ENCODE results near the gene TFB1M.
A peak's percentile ranks its signal among the peaks of the same experiment; 100 is the strongest.
"Not testable (repeated sequence)": the region's sequence is repeated elsewhere in the genome, so short reads cannot be mapped to it uniquely, and the experiment has no call there.

The TFB1M gene

GRCh38 chr6:155232848-155233247, 81.4 kb downstream of the TFB1M start:
- DNase-seq = no peak

DNA sequence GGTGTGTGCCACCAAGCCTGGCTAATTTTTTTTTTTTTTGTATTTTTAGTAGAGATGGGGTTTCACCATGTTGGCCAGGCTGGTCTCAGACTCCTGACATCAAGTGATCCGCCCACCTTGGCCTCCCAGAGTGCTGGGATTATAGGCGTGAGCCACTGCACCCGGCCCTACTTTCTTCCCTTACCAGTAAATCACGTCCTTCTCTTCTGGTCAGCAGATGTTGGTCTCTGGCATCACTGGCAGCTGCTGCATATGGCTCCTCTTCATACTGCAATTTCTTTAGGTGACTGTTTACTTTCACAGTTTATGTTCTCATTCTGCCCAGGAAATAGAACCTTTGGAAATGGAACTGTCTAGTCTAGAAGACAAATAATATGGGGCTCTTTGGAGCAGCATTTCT, 83.3 kb downstream of the TFB1M start:
- not testable (repeated sequence) for DNase-seq

GRCh38 chr6:155228546-155229166, 85.6 kb downstream of the TFB1M start:
- no peak for DNase-seq

DNA sequence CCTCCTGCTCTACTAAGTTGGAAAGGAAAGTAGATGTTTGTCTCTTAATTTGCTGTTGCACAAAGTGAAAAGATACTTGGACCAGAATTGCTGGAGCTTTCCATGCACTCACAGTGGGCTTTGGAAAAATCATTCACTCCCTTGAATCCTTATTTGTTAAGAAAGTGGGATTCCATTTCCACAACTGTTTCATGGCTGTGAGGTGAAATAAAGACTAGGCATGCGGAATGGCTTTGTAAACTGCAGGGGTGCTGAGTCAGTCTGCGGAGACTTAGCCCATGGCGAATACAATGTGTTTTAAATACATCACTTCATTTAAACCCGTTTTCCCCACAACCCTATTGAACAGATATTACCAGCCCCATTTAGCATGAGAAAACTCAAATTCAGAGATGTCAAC, 87.2 kb downstream of the TFB1M start:
- DNase-seq = no peak

DNA sequence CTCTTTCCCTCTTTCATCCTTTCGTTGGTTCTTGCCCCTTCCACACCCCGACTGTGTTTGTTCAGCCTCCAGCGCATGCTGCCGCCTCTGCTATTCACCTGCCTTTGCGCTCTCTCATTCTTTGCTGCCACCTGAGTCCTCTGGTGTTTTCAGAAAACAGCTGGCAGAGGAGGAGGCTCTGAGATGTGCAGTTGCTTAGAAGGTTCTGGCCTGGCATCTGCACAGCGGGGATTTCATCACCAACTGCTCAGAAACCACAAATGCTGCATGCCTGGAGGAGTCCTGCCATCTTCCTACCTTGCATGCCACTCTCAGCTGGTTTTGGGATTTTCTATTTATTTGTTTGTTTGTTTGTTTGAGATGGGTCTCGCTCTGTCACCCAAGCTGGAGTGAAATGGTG, 89.7 kb downstream of the TFB1M start:
- no peak for DNase-seq

DNA sequence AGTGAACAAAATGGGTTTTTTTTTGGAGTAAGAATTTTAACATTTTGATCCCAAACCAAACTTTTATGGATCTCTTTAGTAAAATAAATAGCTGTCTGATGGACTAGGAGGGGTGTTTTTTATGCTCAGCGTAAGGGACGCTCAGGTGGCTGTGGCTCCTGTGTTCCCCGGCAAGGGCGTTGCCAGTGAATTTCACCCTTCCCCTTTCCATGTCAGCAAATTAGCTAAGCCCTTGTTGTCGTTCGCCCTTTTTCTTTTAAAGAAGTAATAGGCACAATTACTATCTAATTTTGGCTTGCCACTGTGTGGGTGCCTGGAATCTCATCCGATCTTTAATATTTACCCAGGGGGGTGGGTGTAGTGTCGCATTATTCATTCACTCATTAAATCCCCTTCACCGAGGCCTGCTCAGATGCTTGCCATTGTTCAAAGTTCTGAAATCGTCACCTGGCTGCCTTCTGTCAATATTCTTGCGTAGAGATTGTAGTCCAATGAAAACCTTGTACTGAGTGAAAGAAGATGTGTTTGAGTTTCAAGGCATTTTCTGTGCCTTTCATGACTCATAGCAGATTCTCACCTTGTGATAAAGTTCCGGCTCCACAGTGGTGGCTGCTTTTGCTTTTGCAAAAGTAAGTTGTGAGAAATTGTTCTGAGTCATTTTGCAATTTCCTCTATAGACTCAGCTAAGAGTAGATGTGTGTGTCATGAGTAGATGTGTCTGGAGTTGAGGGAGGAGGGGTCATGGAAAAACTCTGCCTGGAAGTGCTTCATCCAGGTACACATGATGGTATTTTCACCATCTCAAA, 90.4 kb downstream of the TFB1M start:
- peak; percentile 74 for DNase-seq

DNA sequence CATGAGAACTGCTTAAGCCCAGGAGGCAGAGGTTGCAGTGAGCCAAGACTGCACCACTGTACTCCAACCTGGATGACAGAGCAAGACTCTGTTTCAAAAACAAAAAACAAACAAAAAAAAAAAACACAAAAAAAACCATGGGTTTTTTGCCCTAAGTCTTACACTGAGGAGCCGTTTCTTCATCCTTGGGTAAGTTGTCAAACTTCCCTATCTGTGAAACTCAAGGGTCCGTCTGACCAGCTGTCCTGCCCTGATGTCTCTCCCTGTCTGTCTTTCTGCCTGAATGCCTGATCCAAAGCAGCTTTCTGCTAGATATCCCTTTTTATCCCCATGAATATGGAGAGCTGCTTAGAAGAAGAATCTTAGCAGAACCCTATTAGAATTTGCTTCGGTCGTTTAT, 91.8 kb downstream of the TFB1M start:
- DNase-seq = no peak

GRCh38 chr6:155221086-155221485, 93.2 kb downstream of the TFB1M start:
- no peak for DNase-seq

GRCh38 chr6:155219858-155220301, 94.4 kb downstream of the TFB1M start:
- no peak for DNase-seq

DNA sequence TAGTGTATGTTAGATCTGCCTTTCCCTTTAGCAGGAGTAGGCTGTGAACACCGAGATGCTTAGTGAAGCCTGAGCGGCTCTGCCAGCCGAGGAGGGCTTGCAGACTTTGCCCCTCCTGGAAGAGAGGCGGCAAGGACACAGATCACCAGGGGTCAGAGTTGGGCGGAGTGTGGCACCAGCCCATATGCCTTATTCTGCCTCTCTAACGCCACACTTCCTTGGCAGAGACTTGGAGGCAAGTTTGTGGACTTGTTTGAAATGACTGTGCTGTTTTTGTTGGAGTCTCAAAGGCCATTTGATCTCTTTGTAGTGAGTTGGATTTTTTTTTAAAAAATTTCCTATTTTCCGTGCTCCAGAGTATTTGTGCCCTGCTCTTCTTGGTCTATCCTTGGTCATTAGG, 95.0 kb downstream of the TFB1M start:
- no peak for DNase-seq

GRCh38 chr6:155218711-155219110, 95.6 kb downstream of the TFB1M start:
- DNase-seq = not testable (repeated sequence)

DNA sequence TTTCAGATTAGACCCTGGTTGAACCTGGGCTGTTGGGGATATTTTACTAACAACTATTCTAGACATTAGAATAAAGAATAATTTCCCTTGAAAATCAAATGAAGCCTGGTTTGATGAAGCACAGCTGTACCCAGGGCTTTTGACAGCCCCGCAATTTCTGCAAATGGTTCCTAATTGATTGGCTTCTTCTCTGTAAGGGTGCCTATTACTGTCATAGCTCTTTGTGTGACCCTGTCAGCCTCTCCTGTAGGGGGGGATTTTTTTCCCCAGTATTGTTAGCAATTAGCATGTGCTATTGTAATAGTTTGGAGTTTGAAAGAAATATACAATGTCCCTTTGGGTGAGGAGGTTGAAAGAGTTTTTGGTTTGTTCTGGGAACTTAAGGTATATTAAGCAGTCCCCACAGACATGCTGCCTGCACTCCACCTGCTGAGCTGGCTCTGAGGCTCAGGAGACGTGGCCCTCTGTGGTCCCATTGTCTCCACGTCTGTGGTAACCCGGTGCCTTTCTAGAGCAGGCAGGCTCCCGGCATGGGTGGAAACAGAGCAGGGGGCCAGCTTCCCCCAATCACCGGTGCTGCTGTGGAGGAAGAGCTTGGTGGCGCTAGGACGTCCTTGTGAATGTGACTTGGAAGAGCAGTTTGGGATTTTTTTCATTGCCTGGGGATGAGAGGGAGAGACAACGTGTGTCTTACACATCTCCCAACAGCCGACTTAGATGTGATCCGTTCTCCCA, 97.8 kb downstream of the TFB1M start:
- DNase-seq = no peak

DNA sequence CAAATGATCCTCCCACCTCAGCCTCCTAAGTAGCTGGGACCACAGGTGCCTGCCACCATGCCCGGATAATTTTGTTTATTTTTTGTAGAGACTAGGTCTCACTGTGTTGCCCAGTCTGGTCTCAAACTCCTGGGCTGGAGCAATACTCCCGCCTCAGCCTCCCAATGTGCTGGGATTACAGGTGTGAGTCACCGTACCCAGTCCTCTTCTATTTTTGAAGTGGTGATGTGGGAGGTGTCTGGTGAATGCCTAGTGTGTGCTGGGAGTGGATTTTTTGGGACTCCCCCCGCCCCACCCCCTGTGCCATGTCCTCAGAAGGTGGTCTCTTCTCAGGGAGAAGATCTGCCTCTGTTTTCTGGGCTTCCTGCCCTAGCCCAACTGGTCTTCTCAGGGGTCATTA, 98.4 kb downstream of the TFB1M start:
- no peak for DNase-seq

DNA sequence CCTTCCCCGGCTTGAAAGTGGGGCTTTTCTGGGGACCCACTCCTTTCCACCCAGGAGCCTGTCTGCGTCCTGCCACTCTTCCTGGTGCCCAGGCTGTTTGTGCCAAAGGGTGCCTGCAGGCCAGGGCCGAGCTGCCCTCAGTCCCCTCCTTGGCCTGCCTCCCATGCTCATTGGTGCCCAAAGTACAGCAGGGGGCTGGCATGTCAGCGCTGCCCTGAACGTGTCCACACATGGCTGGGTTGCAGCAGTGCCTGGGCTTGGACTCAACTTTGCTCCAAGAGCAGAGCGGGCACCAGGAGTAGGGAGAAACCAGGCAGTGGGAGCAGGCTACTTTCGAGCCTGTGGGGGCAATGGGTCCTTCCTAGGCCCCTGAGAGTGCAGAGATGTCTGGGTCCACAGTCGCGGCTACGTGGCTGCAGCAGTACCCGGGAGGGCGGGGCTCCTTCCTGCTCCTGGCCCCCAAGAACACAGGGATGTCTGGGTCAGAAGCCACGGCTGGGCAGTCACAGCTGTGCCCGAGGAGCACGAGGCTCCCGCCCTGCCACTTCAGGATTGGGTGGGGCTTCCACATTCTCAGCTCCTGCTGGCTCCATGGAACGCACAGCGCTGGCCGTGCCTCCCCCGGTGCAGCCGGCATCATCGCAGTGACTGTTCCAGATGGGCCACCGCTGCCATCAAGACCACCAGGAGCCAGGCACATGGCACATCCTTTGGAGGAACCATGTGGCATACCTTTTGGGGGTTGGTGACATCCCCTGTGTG, 100.5 kb downstream of the TFB1M start:
- DNase-seq = no peak

GRCh38 chr6:155212616-155213380, 101.5 kb downstream of the TFB1M start:
- DNase-seq = no peak

GRCh38 chr6:155212106-155212505, 102.2 kb downstream of the TFB1M start:
- DNase-seq = no peak

- DNase-seq = no peak
These were observed 107.1 kb downstream of the TFB1M start for GRCh38 chr6:155207223-155207622.
